Smooth muscle cell of the brain vasculature (primary cell): Measurements from ENCODE around the gene MLPH.

Experiments used
- DNase-seq: peaks from one replicate; pipeline ENCODE4 v3.0.0-alpha.2; 2012; ENCODE audit warnings: low read depth, low spot score

Gene MLPH

DNA sequence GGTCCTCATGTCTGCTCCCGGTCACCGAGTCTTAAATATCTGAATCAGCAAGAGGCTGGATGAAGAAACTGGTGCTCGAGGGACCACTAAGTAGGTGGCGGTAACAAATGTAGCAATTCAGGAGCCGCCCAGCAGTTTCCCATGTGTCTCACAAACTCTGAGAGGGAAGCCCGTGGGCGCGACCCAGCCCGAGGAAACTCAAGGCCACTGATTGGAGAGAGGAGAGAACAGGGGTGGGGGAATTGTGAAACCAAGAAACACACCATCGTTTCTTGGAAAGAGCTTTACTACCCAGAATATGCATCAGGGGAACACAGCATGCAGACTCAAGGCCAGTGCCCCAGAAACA, 10.8 kb downstream of the MLPH start:
- no peak for DNase-seq

DNA sequence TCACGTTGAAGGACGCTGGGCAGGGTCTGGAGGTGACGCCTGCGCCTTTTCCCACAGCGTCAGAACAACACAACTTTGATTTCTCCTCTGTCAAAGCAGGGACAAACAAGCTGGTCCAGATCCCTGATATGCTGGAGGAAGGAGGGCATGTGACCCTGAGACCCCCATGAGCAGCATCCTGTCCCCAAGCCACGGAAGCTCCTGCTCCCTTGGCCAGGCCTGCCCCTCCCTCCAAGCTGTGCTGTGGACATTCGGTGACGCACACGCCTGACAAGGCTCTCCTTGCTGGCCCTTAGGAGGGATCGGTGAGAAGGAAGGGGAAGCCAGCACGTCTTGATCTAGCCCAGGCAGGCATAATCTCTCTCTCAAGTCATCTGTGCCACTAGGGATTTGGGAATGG, 11.3 kb downstream of the MLPH start:
- DNase-seq = no peak

DNA sequence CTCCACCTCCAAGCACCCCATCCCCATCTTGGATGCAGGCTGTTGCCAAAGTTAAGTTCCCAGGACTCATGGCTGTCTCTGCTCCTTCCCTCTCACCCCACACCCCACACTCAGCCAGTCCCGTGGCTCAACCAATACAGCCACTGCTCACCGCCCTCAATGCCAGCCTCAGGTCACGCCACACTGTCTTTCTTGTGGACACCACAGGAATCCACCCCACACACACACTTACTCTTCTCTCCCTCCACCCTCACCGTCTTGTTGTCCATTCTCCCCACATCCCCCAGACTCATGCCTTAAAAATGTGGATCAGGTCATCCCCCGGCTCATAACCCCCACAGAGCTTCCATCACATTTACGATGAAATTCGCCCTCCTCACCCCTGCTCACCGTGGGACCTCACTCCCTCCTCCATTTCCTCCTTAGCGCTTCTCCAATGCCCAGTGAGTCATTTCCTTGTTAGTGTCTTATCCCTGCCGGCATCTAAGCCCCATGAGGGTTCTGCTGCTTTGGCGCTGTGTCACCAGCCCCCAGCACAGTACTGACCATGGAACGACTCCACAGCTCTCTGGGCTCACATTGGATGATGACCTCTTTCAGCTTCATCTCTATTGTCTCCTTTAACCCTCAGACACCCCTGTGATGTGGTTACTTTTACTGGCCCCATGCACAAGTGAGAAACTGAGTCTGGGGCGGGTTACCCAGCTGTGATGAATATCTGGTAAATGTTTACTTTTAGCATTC, 13.8 kb downstream of the MLPH start:
- peak; percentile 100 for DNase-seq

DNA sequence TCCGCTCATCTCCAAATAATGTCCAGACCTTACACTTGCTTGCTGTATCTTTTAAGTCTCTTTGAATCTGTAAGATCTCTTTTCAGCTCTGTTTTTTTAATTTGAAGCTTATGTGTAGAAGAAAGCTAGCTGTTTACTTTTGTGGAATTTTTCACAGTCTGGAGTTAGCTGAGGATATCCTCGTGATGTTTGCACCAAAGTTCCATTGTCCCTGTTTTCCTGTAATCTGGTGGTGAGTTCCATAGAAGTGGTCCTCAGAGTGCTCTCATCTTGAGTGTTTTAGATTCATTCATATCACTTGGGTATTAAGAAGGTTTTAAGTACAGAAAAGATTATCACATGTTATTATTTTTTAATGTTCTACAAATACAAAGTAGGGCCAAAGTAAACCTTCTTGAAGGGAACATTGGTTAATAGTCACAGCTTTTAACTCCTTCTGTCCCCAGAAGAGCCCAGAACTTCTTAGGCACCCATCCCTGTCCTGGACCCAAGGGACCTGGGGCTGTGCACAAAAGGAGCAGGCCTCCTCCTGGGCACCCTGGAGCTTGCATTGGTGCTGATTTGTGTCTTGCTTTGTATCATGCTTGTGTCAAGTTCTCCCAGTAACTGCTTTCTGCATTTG, 15.0 kb downstream of the MLPH start:
- no peak for DNase-seq

DNA sequence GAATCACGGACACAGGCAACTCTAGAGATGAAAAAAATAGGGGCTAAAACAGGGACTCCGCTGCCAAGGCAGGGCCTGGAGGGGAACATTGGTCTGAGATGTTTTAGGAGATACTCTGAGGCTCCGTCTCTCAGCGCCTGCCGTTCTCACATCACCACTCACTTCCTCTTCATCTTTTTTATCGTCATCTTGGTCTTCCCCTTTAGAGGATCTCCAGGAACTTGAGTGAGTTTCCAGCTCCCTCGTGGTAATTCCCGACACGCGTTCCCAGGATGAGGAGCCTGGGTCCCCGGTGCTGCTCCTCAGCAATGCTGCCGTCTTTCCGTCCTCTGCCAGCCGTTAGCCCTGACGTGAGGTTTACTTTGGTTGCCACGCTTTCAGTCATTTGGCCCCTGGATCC, 16.1 kb downstream of the MLPH start:
- no peak for DNase-seq

DNA sequence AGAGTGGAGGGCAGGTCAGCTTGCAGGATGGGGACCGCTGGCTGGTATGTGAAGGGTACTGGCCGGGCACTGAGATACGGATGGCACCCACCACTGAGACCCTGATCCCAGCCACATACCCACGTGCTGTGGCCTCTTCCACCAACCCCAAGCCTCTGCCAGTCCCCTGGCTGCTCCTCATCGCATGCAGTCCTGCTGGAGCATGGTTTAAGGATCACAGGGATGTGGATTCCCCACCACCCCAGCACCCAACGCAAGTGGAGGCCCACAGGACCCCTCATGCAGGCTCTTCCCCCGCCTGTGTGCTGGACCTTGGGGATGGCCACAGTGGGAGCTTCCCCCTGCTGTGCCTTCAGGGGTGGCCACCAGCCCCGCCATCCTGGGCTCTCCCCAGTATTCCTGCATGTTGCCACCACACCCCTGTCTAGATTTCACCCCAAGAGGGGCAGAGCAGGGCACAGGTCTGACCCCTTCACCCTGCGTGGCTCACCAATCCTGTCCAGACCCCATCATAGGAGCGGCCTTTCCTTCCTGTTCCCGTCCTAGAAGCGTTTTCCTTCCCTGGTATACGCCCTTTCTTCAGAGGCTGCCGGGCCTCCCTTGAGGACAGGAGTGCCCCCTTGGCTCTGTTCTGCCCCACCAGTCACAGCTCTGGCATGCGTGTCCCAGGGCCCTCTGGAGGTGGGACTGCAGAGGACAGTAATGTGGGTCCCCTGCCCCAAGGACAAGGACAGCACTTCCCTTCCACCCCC, 18.3 kb downstream of the MLPH start:
- DNase-seq = no peak

DNA sequence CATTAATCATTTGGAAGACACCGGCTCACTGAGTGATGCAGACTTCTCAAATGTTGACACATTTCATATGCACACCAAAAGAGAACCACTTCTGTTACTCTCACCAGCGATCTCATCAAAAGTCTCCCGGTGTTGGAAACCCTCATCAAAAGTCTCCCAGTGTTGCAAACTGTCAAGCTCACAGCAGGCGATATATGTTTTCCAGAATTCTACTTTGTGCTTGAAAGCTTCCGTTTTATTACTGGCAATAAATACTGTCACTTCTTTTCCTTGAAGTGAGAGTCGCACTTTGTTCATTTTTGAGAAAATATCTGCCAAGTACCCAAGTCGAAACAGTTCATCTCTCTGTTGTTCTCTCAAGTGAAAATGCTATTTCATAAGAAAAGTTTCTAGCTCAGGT, 20.5 kb downstream of the MLPH start:
- DNase-seq = no peak

DNA sequence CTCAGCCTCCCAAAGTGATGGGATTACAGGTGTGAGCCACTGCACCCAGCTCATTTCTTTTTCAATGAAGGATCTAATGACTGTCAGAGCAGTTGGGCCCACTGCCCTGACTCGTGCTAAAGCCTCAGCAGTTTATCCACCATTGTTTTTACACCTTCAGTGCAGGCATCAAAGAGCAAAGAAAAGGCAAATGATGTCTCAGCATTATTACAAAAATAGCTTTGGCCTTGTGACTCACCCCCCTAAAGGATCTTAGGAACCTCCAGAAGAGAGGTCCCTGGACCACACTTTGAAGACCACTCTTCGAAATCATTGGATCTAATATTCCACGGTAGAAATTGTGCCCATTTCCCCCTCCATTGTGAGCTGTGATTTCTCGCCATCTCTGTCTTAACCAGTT, 21.3 kb downstream of the MLPH start:
- DNase-seq = no peak

DNA sequence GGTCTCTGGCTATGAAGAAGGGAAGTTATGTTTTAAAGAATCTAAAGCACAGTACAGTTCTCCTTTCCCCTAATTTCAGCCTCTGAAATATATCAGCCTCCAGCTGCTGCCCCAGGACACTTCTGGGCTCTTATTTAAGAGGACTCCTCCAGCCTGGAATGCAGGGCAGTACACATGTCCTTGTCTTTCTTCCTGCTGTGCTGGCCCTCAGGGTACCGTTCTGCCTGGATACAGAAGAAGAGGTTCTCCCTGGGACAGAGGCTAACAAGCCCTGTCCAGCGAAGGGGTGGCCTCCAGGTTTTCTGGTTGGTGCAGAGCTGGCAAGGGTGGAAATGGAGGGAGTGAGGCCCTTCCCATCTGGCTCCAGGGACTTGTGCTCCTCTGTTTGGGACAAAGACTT, 22.1 kb downstream of the MLPH start:
- DNase-seq = no peak

DNA sequence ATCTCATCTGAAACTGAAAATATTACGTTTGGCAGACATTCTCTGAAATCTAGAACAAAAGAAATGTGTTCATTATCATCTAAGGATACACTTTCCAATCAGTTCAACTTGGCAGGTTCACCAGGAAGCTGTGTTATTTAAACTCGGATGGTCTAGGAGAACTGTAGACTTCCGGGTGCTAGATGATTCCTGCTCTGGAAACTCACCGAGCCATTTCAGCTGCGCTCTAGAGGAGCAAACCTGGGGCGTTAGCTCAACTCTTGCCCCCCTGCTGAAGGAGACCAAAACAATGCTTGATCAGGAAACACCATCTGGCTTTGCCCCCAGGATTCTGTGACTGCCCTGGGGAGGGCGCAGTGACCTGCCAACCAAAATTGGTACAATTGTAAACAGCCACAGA, 22.9 kb downstream of the MLPH start:
- DNase-seq = no peak

DNA sequence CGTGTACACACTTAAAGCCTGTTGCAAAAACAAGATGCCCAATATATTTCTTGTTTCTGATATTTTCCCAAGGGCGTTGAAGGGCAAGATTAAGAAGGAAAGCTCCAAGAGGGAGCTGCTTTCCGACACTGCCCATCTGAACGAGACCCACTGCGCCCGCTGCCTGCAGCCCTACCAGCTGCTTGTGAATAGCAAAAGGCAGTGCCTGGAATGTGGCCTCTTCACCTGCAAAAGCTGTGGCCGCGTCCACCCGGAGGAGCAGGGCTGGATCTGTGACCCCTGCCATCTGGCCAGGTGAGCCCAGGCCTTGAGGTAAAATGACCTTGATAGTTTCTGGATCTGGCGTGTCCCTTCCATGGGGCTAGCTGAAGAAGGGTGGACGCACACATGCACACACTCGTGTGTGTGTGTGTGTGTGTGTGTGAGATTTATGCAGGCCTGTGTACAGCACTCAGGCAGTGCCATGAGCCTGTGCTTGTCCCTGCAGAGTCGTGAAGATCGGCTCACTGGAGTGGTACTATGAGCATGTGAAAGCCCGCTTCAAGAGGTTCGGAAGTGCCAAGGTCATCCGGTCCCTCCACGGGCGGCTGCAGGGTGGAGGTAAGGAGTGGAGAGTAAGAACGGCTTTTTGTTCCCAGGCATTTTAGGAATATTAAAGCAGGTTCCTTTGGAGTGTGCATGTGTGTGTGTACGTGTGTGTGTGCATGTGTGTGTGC, 23.6 kb downstream of the MLPH start:
- no peak for DNase-seq

DNA sequence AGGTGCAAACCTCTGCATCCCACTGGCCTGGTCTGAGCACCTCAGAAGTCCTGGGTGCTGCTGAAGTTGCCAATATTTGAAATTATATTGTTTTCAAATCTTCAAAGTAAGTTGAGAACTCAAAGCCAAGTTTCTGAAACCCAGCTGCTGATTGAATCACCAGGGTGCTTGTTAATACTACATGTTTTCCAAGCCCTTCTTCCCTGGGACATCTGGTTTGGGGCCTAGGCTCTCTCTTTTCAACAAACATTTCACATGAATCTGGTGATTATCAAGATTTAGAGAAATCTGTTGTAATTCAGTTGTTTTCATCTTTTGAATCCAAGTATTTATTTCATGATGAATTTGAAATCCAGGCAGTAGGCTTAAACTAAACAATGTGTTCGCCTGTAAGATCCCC, 24.4 kb downstream of the MLPH start:
- DNase-seq = peak; percentile 53

DNA sequence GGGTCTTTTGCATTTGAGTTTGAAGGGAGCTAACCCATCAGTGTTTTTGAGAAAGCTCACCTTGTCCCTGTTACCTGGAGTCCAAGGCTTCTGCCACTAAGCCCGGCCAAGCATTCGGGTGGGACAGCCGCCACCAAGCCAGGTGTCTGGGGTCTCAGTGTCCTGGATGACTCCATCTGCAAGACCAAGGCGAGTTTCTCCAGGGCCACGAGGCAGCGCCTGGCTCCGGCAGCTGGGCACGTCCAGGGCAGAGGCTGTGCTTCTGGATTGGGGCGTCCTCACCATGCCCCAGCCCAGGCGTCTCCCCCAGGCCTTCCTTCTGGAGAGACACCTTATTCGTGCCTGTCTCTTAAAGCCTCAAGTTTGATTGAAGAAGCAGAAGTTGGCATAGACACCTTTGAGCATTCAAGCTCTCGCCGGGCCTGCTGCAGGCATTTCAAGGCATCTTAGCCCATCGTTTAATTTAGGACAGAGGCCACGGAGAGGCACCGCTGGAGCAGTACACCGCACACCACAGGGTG, 24.9 kb downstream of the MLPH start:
- no peak for DNase-seq

DNA sequence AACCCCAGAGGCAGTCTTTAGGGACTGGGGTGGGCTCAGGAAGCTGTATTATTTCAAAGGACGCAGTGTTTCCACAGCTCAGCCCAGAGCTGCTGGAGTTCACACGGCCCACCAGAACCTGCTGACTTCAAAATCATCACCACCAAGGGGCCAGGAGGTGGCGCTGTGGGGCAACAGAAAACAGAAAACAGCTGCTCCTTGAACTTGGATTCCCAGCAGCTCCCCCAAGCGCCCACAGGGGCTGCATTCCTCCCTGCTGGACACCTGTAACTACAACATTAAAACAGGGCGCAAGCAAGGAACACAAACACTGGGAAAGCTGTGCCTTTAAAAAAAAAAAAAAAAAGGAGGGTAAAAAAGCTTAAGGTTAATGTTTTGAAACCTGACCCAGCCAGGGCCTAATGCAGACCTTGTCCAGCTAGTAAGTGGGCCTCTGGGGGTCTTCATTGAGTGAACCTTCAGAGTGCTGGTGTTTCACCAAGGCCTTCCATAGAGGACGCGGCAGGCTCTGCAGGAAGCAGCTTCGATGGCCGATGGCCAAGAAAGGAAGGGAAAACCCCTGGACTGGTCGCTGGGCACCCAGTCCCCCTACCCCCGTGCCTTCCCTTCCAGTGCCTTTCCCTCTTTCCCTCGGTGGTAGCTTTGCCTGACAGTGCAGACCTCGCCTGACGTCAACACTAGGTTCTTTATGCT, 25.9 kb downstream of the MLPH start:
- peak; percentile 93 for DNase-seq

DNA sequence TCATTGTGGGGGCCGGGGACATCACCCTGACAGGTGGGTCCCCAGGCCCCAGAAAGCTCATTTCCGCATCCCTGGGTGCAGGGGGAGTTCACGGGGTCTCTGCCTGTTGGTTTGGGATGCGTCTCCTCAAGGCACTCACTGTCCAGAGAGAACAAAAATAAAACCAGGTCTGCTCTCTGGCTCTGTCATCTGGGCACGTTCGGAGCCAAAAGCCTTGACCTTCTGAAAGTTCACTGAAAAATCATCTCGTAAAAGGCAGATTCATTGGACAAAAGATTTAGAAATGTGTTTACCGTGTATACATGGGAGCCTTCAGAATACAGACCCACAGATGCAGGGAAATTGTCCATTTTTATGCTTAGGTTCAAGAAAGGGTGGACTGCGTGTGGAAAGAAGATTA, 26.6 kb downstream of the MLPH start:
- DNase-seq = no peak

DNA sequence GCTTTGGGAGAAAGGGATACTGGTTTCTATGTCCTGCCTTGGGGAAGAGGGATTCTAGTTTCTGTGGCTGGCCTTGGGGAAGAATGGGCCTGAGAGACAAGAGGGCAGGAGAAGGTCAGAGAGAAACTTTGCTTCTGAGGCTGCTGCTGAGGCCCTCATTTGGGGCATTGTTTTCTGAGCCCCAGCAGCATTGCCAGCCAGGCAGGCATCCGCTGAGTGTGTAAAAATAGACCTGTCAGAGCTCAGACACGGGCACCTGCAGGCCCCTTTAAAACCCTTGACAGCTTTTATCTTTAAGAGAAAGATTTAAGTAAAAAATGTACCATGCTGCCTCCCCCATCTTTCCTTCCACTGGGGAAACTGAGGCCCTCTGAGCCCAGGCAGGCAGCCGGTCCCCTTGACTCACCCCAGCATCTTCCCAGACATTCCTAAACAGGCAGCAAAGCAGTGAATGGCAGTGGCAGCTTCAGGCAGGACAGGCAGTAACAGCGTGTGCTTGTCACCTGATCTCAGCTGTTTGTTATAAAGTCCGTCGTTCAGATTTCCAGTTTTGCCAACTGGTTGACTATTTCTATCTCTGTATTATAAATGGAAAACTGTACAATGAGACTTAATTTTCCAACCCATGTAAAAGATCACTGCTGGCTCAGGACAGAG, 27.6 kb downstream of the MLPH start:
- no peak for DNase-seq

DNA sequence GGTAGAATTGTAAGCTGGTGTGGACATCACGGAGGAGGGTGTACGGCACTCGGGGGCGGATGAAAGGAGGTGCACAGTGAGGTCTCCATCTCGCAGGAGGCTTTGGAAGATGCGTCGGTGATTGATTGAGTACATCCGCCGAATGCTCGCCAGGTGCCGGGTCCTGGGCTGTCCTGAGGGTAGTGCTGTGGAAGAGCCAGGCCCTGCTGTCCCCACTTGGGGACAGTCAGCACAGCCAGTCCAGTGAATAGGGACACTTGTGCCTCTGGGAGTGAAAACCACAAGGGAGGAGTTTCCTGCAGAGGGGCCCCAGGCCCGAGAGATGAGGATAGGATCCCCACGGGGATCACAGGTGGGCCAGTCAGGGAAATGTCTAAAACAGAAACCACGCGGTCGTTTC, 28.1 kb downstream of the MLPH start:
- no peak for DNase-seq

DNA sequence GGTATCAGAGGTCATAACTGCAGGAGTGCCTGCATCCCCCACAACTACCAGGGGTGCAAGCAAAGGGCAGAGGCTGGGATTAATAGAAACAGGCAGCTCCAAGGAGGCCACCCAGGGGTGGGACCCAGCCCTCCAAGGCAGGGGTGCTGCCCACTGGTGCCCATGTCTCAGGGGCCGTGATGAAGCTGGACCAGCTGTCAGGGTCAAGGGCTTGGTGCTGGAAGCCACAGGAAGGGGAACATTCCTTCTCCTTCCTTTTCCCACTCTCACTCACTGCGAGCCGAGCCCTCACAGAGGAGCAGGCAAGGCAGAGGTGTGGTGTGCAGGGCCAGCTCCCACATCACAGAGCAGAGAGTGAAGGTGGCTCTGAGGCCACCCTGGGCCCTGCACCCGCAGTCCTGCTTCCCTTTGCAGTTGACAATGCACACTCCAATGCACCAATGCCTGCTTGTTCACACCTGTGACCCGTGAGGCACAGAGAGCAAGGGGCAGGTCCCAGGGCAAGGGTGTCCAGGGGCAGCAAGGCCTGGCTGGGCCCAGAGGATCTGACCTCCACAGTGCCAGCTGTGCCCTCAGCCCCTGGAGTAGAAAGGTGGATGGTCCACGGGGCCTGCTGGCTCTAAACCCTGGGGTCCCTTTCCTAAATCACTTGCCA, 28.7 kb downstream of the MLPH start:
- no peak for DNase-seq

DNA sequence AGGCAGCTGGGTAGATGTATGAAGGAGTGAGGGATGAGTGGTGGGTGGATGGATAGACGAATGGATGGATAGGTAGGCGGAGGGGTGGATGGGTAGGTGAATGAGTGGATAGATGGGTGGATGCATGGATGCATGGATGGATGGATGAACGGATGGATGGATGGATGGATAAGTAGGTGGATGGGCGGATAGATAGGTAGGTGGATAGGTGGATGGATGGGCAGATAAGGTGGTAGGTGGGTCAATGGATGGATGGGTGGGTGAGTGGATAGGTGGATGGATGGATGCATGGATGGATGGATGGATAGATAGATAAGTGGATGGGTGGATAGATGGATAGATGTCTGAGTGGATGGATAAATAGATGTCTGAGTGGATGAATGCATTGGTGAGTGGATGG, 30.1 kb downstream of the MLPH start:
- DNase-seq = no peak

DNA sequence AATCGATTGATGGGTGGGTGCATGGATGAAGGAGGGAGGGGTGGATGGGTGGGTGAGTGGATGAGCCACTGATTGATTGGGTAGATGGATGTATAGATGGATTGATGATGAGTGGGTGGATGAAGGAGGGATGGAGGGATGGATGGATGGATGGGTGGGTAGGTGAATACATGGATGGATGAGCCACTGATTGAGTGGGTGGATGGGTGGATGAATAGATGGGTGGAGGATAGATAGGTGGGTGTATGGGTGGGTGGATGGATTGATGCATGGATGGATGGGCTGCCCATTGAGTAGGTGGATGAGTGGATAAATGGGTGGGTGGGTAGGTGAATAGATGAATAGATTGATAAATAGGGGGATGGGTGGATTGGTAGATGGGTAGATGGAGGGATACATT, 30.9 kb downstream of the MLPH start:
- no peak for DNase-seq
